Kasumi-1 (cell line): Measurements from ENCODE around the gene HOXB4.

Source experiments
- DNase-seq, 2 experiments: peaks; one replicate each; lab custom pipeline; 2025; lab: John Stamatoyannopoulos, UW

HOXB4 gene

GRCh38 chr17:48601539-48602425 lies 23.6 kb upstream of the HOXB4 start:
- no peak for DNase-seq

GRCh38 chr17:48601207-48601538 lies 23.0 kb upstream of the HOXB4 start:
- DNase-seq: no peak

GRCh38 chr17:48600244-48601098 lies 22.3 kb upstream of the HOXB4 start:
- no peak for DNase-seq

- no peak for DNase-seq
Measured at GRCh38 chr17:48599354-48599753, 21.2 kb upstream of the HOXB4 start.

GRCh38 chr17:48598736-48599135 lies 20.6 kb upstream of the HOXB4 start:
- no peak for DNase-seq

- no peak for DNase-seq
Measured at GRCh38 chr17:48597778-48598631, 19.9 kb upstream of the HOXB4 start.

GRCh38 chr17:48597528-48597777 lies 19.3 kb upstream of the HOXB4 start:
- DNase-seq: no peak

GRCh38 chr17:48596735-48597527 lies 18.8 kb upstream of the HOXB4 start:
- no peak for DNase-seq

- DNase-seq: no peak
Measured at GRCh38 chr17:48596000-48596734, 18.0 kb upstream of the HOXB4 start.

- no peak for DNase-seq
Measured at GRCh38 chr17:48595278-48595999, 17.3 kb upstream of the HOXB4 start.

GRCh38 chr17:48594538-48595277 lies 16.6 kb upstream of the HOXB4 start:
- DNase-seq: no peak

GRCh38 chr17:48593840-48594537 lies 15.8 kb upstream of the HOXB4 start:
- DNase-seq: peak; percentile 75 to 79

- DNase-seq: no peak
Measured at GRCh38 chr17:48593126-48593829, 15.1 kb upstream of the HOXB4 start, which contains the start of gene HOXB5. TSS of gene HOXB5 (minus strand) at chr17:48593779. CDS start at chr17:48593682, 97 bp downstream.

GRCh38 chr17:48592577-48592976 lies 14.4 kb upstream of the HOXB4 start:
- DNase-seq: no peak

GRCh38 chr17:48592057-48592514 lies 13.9 kb upstream of the HOXB4 start:
- DNase-seq: no peak

GRCh38 chr17:48591255-48592056 lies 13.3 kb upstream of the HOXB4 start:
- no peak for DNase-seq

GRCh38 chr17:48590607-48591161 lies 12.5 kb upstream of the HOXB4 start:
- DNase-seq: no peak
